SU-DHL-6 (cell line): ENCODE results near the gene DDIT3.
"Not testable (repeated sequence)": the region's sequence is repeated elsewhere in the genome, so short reads cannot be mapped to it uniquely, and the experiment has no call there.

Source experiments
- H2AFZ ChIP-seq: fragments of 200-600 bp; sonication (generic); 2 replicates; pipeline ENCODE4 v1.6.1; 2014; ENCODE audit warnings: low read depth, mild to moderate bottlenecking, moderate library complexity, mixed read lengths, antibody characterized with exemption, low read length; ENCODE audit not compliant: severe bottlenecking
- H3F3A ChIP-seq: fragments of 200-600 bp; shearing (Covaris generic); 2 replicates; pipeline ENCODE4 v1.6.0; 2016; ENCODE audit warnings: antibody characterized with exemption, mild to moderate bottlenecking; ENCODE audit not compliant: insufficient read depth
- H3K27ac ChIP-seq: fragments of 200-600 bp; sonication (generic); 2 replicates; pipeline ENCODE4 v1.5.1; 2016; ENCODE audit warnings: low read depth, mild to moderate bottlenecking, low read length, moderate library complexity, mixed read lengths
- H3K27me3 ChIP-seq: fragments of 200-600 bp; sonication (generic), shearing (Covaris generic); 2 replicates; pipeline ENCODE4 v1.6.0; 2014; ENCODE audit warnings: mild to moderate bottlenecking, low read length
- H3K36me3 ChIP-seq: fragments of 200-600 bp; sonication (generic); 2 replicates; pipeline ENCODE4 v1.6.1; 2014; ENCODE audit warnings: mild to moderate bottlenecking, low read length, mixed read lengths
- H3K4me2 ChIP-seq: fragments of 300-600, 200-600 bp; shearing (Covaris generic), sonication (generic); 2 replicates; pipeline ENCODE4 v1.6.0; 2014; ENCODE audit warnings: low read length, low read depth, mild to moderate bottlenecking; ENCODE audit not compliant: poor library complexity, severe bottlenecking
- H3K4me3 ChIP-seq: fragments of 200-600 bp; sonication (generic); 2 replicates; pipeline ENCODE4 v1.5.1; 2014; ENCODE audit warnings: antibody characterized with exemption, low read length, mild to moderate bottlenecking, mixed read lengths; ENCODE audit not compliant: insufficient read depth, poor library complexity, severe bottlenecking
- H3K79me2 ChIP-seq: fragments of 200-600 bp; sonication (generic); 2 replicates; pipeline ENCODE4 v1.6.1; 2014; ENCODE audit warnings: mild to moderate bottlenecking, low read length, moderate library complexity; ENCODE audit not compliant: insufficient read depth
- H3K9ac ChIP-seq: fragments of 200-600 bp; sonication (generic); 2 replicates; pipeline ENCODE4 v1.7.0; 2014; ENCODE audit warnings: mild to moderate bottlenecking, low read length
- H3K9me2 ChIP-seq: fragments of 200-600 bp; sonication (generic); replicated peaks from 2 replicates; pipeline ENCODE4 v1.6.1; 2014; ENCODE audit warnings: low read length; ENCODE audit not compliant: insufficient read depth
- H3K9me3 ChIP-seq: fragments of 200-600 bp; sonication (generic); 2 replicates; pipeline ENCODE4 v1.6.1; 2014; ENCODE audit warnings: low read length, mixed read lengths; ENCODE audit not compliant: insufficient read depth
- H4K20me1 ChIP-seq: fragments of 200-600 bp; sonication (generic); 2 replicates; pipeline ENCODE4 v1.6.1; 2014; ENCODE audit warnings: low read depth, mild to moderate bottlenecking, antibody characterized with exemption, low read length, moderate library complexity, mixed read lengths
- CTCF ChIP-seq: fragments of 200-600 bp; sonication (generic); IDR thresholded peaks from one replicate; pipeline ENCODE4 v1.5.1; 2017; ENCODE audit warnings: antibody characterized with exemption, mild to moderate bottlenecking, low read length, moderate library complexity; ENCODE audit not compliant: insufficient read depth, poor library complexity, severe bottlenecking
- EZH2phosphoT487 ChIP-seq: fragments of 200-600 bp; sonication (generic), shearing (Covaris generic); conservative IDR thresholded peaks from 2 replicates; pipeline ENCODE4 v1.6.1; 2018; ENCODE audit warnings: mild to moderate bottlenecking, antibody characterized with exemption, low read length, moderate library complexity, mixed read lengths

The DDIT3 gene

DNA sequence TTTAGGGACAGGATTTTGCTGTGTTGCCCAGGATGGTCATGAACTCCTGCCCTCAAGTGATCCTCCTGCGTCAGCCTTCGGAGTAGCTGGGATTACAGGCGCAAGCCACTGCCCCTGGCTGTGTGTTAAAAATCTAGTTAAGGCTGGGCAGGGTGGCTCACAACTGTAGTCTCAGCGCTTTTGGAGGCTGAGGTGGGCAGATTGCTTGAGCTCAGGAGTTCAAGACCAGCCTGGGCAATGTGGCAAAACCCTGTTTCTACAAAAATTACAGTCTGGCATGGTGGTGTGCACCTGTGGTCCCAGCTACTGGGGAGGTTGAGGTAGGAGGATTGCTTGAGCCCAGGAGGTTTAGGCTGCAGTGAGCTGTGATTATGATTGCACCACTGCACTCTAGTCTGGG, 9.2 kb downstream of the DDIT3 start:
- TF ChIP-seq EZH2phosphoT487: no peak
- TF ChIP-seq CTCF: no peak

DNA sequence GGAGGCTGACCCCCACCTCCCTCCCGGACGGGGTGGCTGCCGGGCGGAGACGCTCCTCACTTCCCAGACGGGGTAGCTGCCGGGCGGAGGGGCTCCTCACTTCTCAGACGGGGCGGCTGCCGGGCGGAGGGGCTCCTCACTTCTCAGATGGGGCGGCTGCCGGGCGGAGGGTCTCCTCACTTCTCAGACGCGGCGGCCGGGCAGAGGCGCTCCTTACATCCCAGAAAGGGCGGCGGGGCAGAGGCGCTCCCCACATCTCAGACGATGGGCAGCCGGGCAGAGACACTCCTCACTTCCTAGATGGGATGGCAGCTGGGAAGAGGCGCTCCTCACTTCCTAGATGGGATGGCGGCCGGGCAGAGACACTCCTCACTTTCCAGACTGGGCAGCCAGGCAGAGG, 12.5 kb downstream of the DDIT3 start:
- not testable (repeated sequence) for H3K27ac ChIP-seq, H3K79me2 ChIP-seq, H3K9me2 ChIP-seq, H3K4me3 ChIP-seq, H4K20me1 ChIP-seq, H2AFZ ChIP-seq, H3K27me3 ChIP-seq, H3K9ac ChIP-seq, H3K4me2 ChIP-seq, H3F3A ChIP-seq, H3K9me3 ChIP-seq
- H3K36me3 ChIP-seq: peaks cover 12% of the 10 kb centered on the region; the same call in 1 of the 2 replicates

More for the DNA sequence above, 9.2 kb downstream of the DDIT3 start:
- Histone ChIP-seq H3K27me3 (no peaks in the 10 kb centered on the region), H3K9ac (no peak overlapping the region), H3K4me2 (no peak overlapping the region), H3K36me3 (peaks cover 17% of the 10 kb centered on the region; the same call in 1 of the 2 replicates), H3K27ac (no peak overlapping the region), H2AFZ (no peak overlapping the region), H3K79me2 (no peaks in the 10 kb centered on the region), H3K4me3 (no peak overlapping the region), H3K9me3 (no peaks in the 10 kb centered on the region), H3K9me2 (no peaks in the 10 kb centered on the region), H3F3A (peaks cover 31% of the 10 kb centered on the region), H4K20me1 (no peaks in the 10 kb centered on the region)

DNA sequence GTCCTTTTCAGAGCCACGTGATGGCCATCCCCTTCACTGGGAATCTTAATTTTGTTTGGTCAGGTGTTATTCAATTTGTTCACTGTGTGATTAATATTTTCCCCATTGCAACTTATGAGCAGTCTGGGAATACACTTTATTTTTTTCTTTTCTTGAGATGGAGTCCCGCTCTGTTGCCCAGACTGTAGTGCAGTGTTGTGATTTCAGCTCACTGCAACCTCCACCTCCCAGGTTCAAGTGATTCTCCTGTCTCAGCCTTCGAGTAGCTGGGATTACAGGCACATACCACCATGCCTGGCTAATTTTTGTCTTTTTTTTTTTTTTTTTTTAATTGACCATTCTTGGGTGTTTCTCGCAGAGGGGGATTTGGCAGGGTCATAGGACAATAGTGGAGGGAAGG, 13.8 kb downstream of the DDIT3 start:
- not testable (repeated sequence) for H3K27me3 ChIP-seq, H3K27ac ChIP-seq, H2AFZ ChIP-seq, H4K20me1 ChIP-seq, H3F3A ChIP-seq, H3K9me3 ChIP-seq, H3K4me3 ChIP-seq, H3K9ac ChIP-seq, H3K4me2 ChIP-seq, H3K9me2 ChIP-seq, H3K79me2 ChIP-seq
- peaks cover 17% of the 10 kb centered on the region; the same call in 1 of the 2 replicates for H3K36me3 ChIP-seq

GRCh38 chr12:57502311-57502969, 17.9 kb downstream of the DDIT3 start:
- H3K4me2 ChIP-seq, H3K9ac ChIP-seq, H4K20me1 ChIP-seq, H3K9me2 ChIP-seq, H3K9me3 ChIP-seq, H3K4me3 ChIP-seq, H3K79me2 ChIP-seq, H3K27ac ChIP-seq, H3K27me3 ChIP-seq, H2AFZ ChIP-seq, H3F3A ChIP-seq: not testable (repeated sequence)
- peaks cover 38% of the 10 kb centered on the region for H3K36me3 ChIP-seq

- H3K27ac ChIP-seq: no peak overlapping the region
- TF ChIP-seq EZH2phosphoT487 (no peak), CTCF (no peak)
- H4K20me1 ChIP-seq: no peaks in the 10 kb centered on the region
- no peaks in the 10 kb centered on the region for H3K79me2 ChIP-seq
- no peak overlapping the region for H3K9ac ChIP-seq
- H2AFZ ChIP-seq: no peak overlapping the region
- no peaks in the 10 kb centered on the region for H3F3A ChIP-seq
- peaks cover 35% of the 10 kb centered on the region for H3K36me3 ChIP-seq
- H3K4me3 ChIP-seq: no peak overlapping the region
- H3K9me3 ChIP-seq: no peaks in the 10 kb centered on the region
- H3K27me3 ChIP-seq: no peaks in the 10 kb centered on the region
- H3K9me2 ChIP-seq: no peaks in the 10 kb centered on the region
- no peak overlapping the region for H3K4me2 ChIP-seq
Measured at GRCh38 chr12:57500213-57500612, 20.1 kb downstream of the DDIT3 start.
